PC-3 (cell line): Measurements from ENCODE around the gene GPR21. TPM values are rescaled to one million over a fixed set of nuclear protein-coding genes. Genes with fewer than 3 reads are reported as not detected.

ENCODE experiments used
- ATAC-seq: fragments of 200-7000 bp; cut with Tn5 transposase; 2 replicates; pipeline ENCODE4 v1.9.1; 2020; ENCODE audit warnings: mild to moderate bottlenecking, moderate library complexity
- BruUV-seq: library from RNA; stranded (reverse); fragments of 400-500 nt; replicated peaks from 2 replicates; lab custom pipeline; 2021; lab: Mats Ljungman, UMichigan
- CTCF ChIA-PET: fragments of 300-600 bp; sonication (Branson Sonifier 250); formaldehyde crosslinking; loops from one replicate; lab custom pipeline; 2022; ENCODE audit warnings: antibody characterized with exemption; lab: Charles Lee
- POLR2A ChIA-PET: fragments of 300-600 bp; sonication (Branson Sonifier 250); formaldehyde crosslinking; loops from one replicate; lab custom pipeline; 2022; ENCODE audit warnings: antibody characterized with exemption; ENCODE audit not compliant: unreplicated experiment; lab: Charles Lee
- DNase-seq: peaks from one replicate; pipeline ENCODE4 v3.0.0-alpha.2; 2015
- H2AFZ ChIP-seq: fragments of 300-600 bp; sonication (generic); 2 replicates; pipeline ENCODE4 v1.6.0; 2016; ENCODE audit warnings: antibody characterized with exemption, low read length
- H3F3A ChIP-seq: fragments of 300-600 bp; sonication (generic); one replicate; pipeline ENCODE4 v1.6.0; 2017; ENCODE audit warnings: antibody characterized with exemption, low read length, control low read depth, mild to moderate bottlenecking; ENCODE audit not compliant: unreplicated experiment
- H3K27ac ChIP-seq: fragments of 300-600 bp; sonication (generic); 2 replicates; pipeline ENCODE4 v1.5.1; 2016; ENCODE audit warnings: mild to moderate bottlenecking, low read length
- H3K27me3 ChIP-seq: fragments of 300-600 bp; sonication (generic); 2 replicates; pipeline ENCODE4 v1.6.1; 2016; ENCODE audit warnings: low read length, mixed read lengths
- H3K36me3 ChIP-seq: fragments of 300-600 bp; sonication (generic); 2 replicates; pipeline ENCODE4 v1.6.1; 2016; ENCODE audit warnings: low read depth, mixed run types, low read length, mixed read lengths
- H3K4me1 ChIP-seq: fragments of 300-600 bp; sonication (generic); 2 replicates; pipeline ENCODE4 v1.5.1; 2016; ENCODE audit warnings: low read length; ENCODE audit not compliant: insufficient read depth
- H3K4me2 ChIP-seq: fragments of 300-600 bp; sonication (generic); 2 replicates; pipeline ENCODE4 v1.6.0; 2016; ENCODE audit warnings: low read length
- H3K4me3 ChIP-seq: fragments of 300-600 bp; sonication (generic); 2 replicates; pipeline ENCODE4 v1.5.1; 2016; ENCODE audit warnings: mild to moderate bottlenecking, low read length, mixed read lengths
- H3K79me2 ChIP-seq: fragments of 300-600 bp; sonication (generic); 2 replicates; pipeline ENCODE4 v1.6.1; 2017; ENCODE audit warnings: low read length, mixed read lengths
- H3K9ac ChIP-seq: fragments of 300-600 bp; sonication (generic); 2 replicates; pipeline ENCODE4 v1.6.0; 2016; ENCODE audit warnings: mild to moderate bottlenecking, low read length
- H3K9me2 ChIP-seq: fragments of 300-600 bp; sonication (generic); replicated peaks from 2 replicates; pipeline ENCODE4 v1.6.1; 2016; ENCODE audit warnings: mixed run types, low read length, mixed read lengths
- H3K9me3 ChIP-seq: fragments of 300-600 bp; sonication (generic); 2 replicates; pipeline ENCODE4 v1.6.1; 2016; ENCODE audit warnings: low read length, mixed read lengths
- H4K20me1 ChIP-seq: fragments of 300-600 bp; sonication (generic); 2 replicates; pipeline ENCODE4 v1.6.1; 2016; ENCODE audit warnings: low read length, mixed read lengths
- EZH2 ChIP-seq: fragments of 300-600 bp; sonication (generic); IDR thresholded peaks from one replicate; pipeline ENCODE4 v1.6.1; 2017; ENCODE audit warnings: antibody characterized with exemption, mild to moderate bottlenecking, low read length; ENCODE audit not compliant: unreplicated experiment
- EZH2phosphoT487 ChIP-seq: fragments of 300-600 bp; sonication (generic); IDR thresholded peaks from 2 replicates; pipeline ENCODE4 v1.6.1; 2018; ENCODE audit warnings: mild to moderate bottlenecking, antibody characterized with exemption, low read length, borderline replicate concordance
- intact Hi-C: fragments of 100-400 bp; cut with micrococcal nuclease; formaldehyde crosslinking; loops from 2 replicates; pipeline ENCODE4 v1.9.0; 2023
- total RNA-seq: library from RNA; depleted of rRNA; stranded (reverse); fragments of >200 nt; gene quantifications from 2 replicates; pipeline ENCODE4 v1.2.3, GENCODE V29; 2014
- TF ChIP-seq, protein P1 (sequence below): fragments of 300-600 bp; sonication (generic); conservative IDR thresholded peaks from 2 replicates; pipeline ENCODE4 v1.5.1; 2017; ENCODE audit warnings: antibody characterized with exemption, low read depth, mild to moderate bottlenecking, low read length

Gene GPR21
- total RNA-seq, 1 experiment from 2014 or later = 0.15 TPM

DNA sequence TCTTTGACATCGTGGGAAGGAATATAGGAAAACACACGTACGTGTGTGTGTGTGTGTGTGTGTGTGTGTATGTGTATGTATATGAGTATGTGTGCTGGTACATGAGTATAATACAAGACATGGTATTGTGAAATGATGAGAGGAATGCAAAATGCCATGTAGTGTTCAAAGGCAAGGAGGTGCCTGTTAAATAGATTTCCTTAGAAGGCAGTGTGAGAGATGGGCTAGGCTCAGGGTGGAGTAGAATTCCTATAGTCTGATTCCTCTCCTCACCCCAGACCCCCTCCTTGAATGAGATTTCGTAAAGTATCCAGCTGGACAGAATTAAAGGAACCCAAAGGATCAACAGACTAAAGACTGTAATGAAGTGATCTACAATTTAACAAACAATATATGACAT is 11.1 kb downstream of the GPR21 start:
- H3K9ac ChIP-seq = no peak overlapping the region
- H3K9me3 ChIP-seq = no peaks in the 10 kb centered on the region
- ChIA-PET POLR2A (no interaction called here), CTCF (no interaction called here)
- no peak overlapping the region for H3K27ac ChIP-seq
- H3K4me3 ChIP-seq = no peak overlapping the region
- no peaks in the 10 kb centered on the region for H4K20me1 ChIP-seq
- no TSS peak for BruUV-seq
- H3K36me3 ChIP-seq = no peaks in the 10 kb centered on the region; the same call in 1 of the 2 replicates
- no peak for DNase-seq
- H3F3A ChIP-seq = no peaks in the 10 kb centered on the region
- no peak overlapping the region for H2AFZ ChIP-seq
- H3K27me3 ChIP-seq = no peaks in the 10 kb centered on the region
- ATAC-seq = no peak
- TF ChIP-seq EZH2 (no peak), EZH2phosphoT487 (no peak)
- TF ChIP-seq, protein P1, sequence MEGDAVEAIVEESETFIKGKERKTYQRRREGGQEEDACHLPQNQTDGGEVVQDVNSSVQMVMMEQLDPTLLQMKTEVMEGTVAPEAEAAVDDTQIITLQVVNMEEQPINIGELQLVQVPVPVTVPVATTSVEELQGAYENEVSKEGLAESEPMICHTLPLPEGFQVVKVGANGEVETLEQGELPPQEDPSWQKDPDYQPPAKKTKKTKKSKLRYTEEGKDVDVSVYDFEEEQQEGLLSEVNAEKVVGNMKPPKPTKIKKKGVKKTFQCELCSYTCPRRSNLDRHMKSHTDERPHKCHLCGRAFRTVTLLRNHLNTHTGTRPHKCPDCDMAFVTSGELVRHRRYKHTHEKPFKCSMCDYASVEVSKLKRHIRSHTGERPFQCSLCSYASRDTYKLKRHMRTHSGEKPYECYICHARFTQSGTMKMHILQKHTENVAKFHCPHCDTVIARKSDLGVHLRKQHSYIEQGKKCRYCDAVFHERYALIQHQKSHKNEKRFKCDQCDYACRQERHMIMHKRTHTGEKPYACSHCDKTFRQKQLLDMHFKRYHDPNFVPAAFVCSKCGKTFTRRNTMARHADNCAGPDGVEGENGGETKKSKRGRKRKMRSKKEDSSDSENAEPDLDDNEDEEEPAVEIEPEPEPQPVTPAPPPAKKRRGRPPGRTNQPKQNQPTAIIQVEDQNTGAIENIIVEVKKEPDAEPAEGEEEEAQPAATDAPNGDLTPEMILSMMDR = no peak
- H3K4me1 ChIP-seq = no peaks in the 10 kb centered on the region
- no peaks in the 10 kb centered on the region for H3K79me2 ChIP-seq
- H3K4me2 ChIP-seq = no peak overlapping the region
- H3K9me2 ChIP-seq = no peaks in the 10 kb centered on the region
- intact Hi-C loops = no loop called here

DNA sequence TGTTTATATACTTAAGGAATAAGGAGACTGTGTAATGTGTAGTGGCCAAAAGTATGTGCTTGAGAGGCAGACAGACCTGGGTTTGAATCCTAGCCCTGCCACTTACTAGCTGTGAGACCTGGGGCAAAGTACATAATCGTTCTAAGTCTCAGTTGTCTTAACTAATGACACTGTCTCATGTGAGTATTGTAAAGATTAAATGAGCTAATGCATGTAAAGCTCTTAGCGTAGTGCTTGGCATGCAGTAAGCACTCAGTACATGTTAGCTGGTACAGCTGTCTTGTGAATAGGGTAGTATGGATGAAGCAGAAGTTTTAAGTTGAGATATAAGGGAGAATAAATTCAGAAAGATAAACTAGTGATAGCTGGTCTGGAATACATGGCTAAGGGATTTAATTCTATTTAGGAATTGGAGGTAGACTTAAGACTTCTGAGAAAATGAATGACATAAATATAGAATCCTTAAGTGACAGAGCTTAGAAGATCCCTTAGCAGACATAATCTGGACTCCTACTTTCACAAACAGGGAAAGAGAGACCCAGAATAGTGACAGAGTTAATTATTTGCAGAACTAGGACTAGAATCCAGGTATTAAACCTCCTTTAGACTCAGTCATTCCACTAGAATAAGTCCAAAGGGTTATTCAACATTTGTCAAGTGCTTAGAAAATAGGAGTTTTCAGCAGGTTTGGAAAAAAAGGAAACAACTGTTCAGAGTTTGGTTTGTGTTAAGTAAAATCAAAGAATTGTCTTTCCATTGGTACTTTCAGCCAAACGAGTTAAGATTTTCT is 13.1 kb downstream of the GPR21 start:
- Histone ChIP-seq H3K4me3 (no peak overlapping the region), H3F3A (no peaks in the 10 kb centered on the region), H3K79me2 (no peaks in the 10 kb centered on the region), H3K27me3 (no peaks in the 10 kb centered on the region), H3K4me1 (no peaks in the 10 kb centered on the region), H3K9me3 (no peaks in the 10 kb centered on the region), H2AFZ (no peak overlapping the region), H3K9me2 (no peaks in the 10 kb centered on the region), H3K9ac (no peak overlapping the region), H3K27ac (no peak overlapping the region), H4K20me1 (no peaks in the 10 kb centered on the region), H3K4me2 (no peak overlapping the region), H3K36me3 (no peaks in the 10 kb centered on the region)
- TF ChIP-seq, protein P1 = no peak
- TF ChIP-seq EZH2phosphoT487 (no peak), EZH2 (no peak)
- intact Hi-C loops = no loop called here
- CTCF ChIA-PET = no interaction called here
- no TSS peak for BruUV-seq
- ATAC-seq (no peak), DNase-seq (no peak)
- POLR2A ChIA-PET = no interaction called here

- Histone ChIP-seq H2AFZ (no peak overlapping the region), H3F3A (no peaks in the 10 kb centered on the region), H3K4me2 (no peak overlapping the region), H3K27me3 (no peaks in the 10 kb centered on the region), H3K27ac (no peak overlapping the region), H3K9me2 (no peaks in the 10 kb centered on the region), H3K4me3 (no peak overlapping the region), H3K36me3 (no peaks in the 10 kb centered on the region), H3K9me3 (no peaks in the 10 kb centered on the region), H3K79me2 (no peaks in the 10 kb centered on the region), H4K20me1 (no peaks in the 10 kb centered on the region), H3K9ac (no peak overlapping the region), H3K4me1 (no peaks in the 10 kb centered on the region)
- intact Hi-C loops = no loop called here
- BruUV-seq = no TSS peak
- POLR2A ChIA-PET = no interaction called here
- TF ChIP-seq EZH2 (no peak), EZH2phosphoT487 (no peak)
- TF ChIP-seq, protein P1 = no peak
- CTCF ChIA-PET = no interaction called here
- DNase-seq (no peak), ATAC-seq (no peak)
These were observed 15.3 kb downstream of the GPR21 start for GRCh38 chr9:123048748-123049147.
